K562 (cell line): Measurements from ENCODE around the gene BMPR2. TPM values are rescaled to one million over a fixed set of nuclear protein-coding genes. Genes with fewer than 3 reads are reported as not detected.

Experiments used
- ATAC-seq: fragments of 200-7000 bp; cut with Tn5 transposase; 3 replicates; pipeline ENCODE4 v1.9.1; 2020; ENCODE audit warnings: moderate library complexity
- BruUV-seq: library from RNA; stranded (reverse); fragments of 400-500 nt; replicated peaks from 2 replicates; lab custom pipeline; 2021; lab: Mats Ljungman, UMichigan
- CTCF ChIA-PET: fragments of 300-600 bp; formaldehyde crosslinking; extraction: SDS; loops from one replicate; lab custom pipeline; 2021; ENCODE audit warnings: low intra/inter-chr PET ratio; lab: Yijun Ruan, JAX
- POLR2A ChIA-PET: fragments of 300-600, 350-650 bp; sonication (Branson Sonifier 250); formaldehyde crosslinking; extraction: SDS; loops from one replicate; lab custom pipeline; 2021; ENCODE audit warnings: antibody characterized with exemption, inconsistent platforms; lab: Yijun Ruan, JAX
- DNase-seq, 4 experiments: peaks; one replicate each; pipeline versions ENCODE4 v3.0.0 to v3.0.0-alpha.2; 2011 to 2018; ENCODE audit warnings: low spot score in 3 of 4, mixed read lengths in 3 of 4; ENCODE audit errors: extremely low read depth in 1 of 4
- FAIRE-seq: peaks from 2 replicates; lab custom pipeline; 2011; peaks lifted over from hg19 to GRCh38; lab: Jason Lieb, UNC
- H2AFZ ChIP-seq: 2 replicates; pipeline ENCODE4 v1.6.0; 2011; ENCODE audit warnings: low read depth, low read length, control low read depth, inconsistent platforms
- H3K27ac ChIP-seq: fragments of 200-600 bp; 3 replicates; pipeline ENCODE4 v1.8.0; 2011; ENCODE audit warnings: low read depth, mild to moderate bottlenecking, control low read depth, inconsistent platforms, low read length, moderate library complexity, mixed read lengths; ENCODE audit errors: extremely low read depth
- H3K27me3 ChIP-seq, 2 experiments: fragments of 300-600 bp in 1 of 2; 2 replicates in 1 of 2; 3 replicates in 1 of 2; pipeline versions ENCODE4 v1.6.0 to v1.8.0; 2011; ENCODE audit warnings: inconsistent platforms in 2 of 2, low read length in 2 of 2, mild to moderate bottlenecking in 1 of 2, mixed read lengths in 1 of 2, moderate library complexity in 1 of 2; ENCODE audit not compliant: control insufficient read depth in 2 of 2, insufficient read depth in 2 of 2
- H3K36me3 ChIP-seq: fragments of 300-600 bp; 3 replicates; pipeline ENCODE4 v1.8.0; 2011; ENCODE audit warnings: mild to moderate bottlenecking, low read length, inconsistent platforms; ENCODE audit not compliant: control insufficient read depth, insufficient read depth
- H3K4me1 ChIP-seq, 2 experiments: fragments of 200-600 bp in 1 of 2; replicated peaks in 1 of 2; 2 replicates in 1 of 2; 3 replicates in 1 of 2; pipeline versions ENCODE4 v1.5.1 to v1.8.0; 2011; ENCODE audit warnings: inconsistent platforms in 2 of 2, low read length in 2 of 2, mild to moderate bottlenecking in 1 of 2, mixed read lengths in 1 of 2, moderate library complexity in 1 of 2; ENCODE audit not compliant: control insufficient read depth in 2 of 2, insufficient read depth in 2 of 2
- H3K4me2 ChIP-seq: 2 replicates; pipeline ENCODE4 v1.6.1; 2011; ENCODE audit warnings: low read length, control low read depth, inconsistent platforms, mixed read lengths; ENCODE audit not compliant: insufficient read depth
- H3K4me3 ChIP-seq: fragments of 200-600 bp; sonication (generic), shearing (Covaris generic); 2 replicates; pipeline ENCODE4 v1.5.1; 2016; ENCODE audit warnings: control low read depth, inconsistent platforms
- H3K79me2 ChIP-seq: fragments of 200-600 bp; 3 replicates; pipeline ENCODE4 v1.8.0; 2011; ENCODE audit warnings: low read length, inconsistent platforms; ENCODE audit not compliant: control insufficient read depth, insufficient read depth
- H3K9ac ChIP-seq, 2 experiments: 2 replicates each; pipeline versions ENCODE4 v1.6.0 to v1.6.1; 2011; ENCODE audit warnings: low read depth in 2 of 2, low read length in 2 of 2, control low read depth in 1 of 2, inconsistent platforms in 1 of 2, mild to moderate bottlenecking in 1 of 2, mixed read lengths in 1 of 2; ENCODE audit not compliant: insufficient read depth in 1 of 2
- H3K9me1 ChIP-seq: one replicate; pipeline ENCODE4 v1.6.0; 2011; ENCODE audit warnings: inconsistent platforms, mild to moderate bottlenecking, low read length, moderate library complexity; ENCODE audit not compliant: control insufficient read depth, insufficient read depth
- H3K9me3 ChIP-seq: replicated peaks from 2 replicates; pipeline ENCODE4 v1.5.1; 2011; ENCODE audit warnings: low read depth, low read length, inconsistent platforms; ENCODE audit not compliant: control insufficient read depth, insufficient read depth
- H4K20me1 ChIP-seq: replicated peaks from 2 replicates; pipeline ENCODE4 v1.6.1; 2011; ENCODE audit warnings: low read length, inconsistent platforms, mixed read lengths; ENCODE audit not compliant: control insufficient read depth, insufficient read depth
- CBFA2T3 ChIP-seq: fragments of 450-650 bp; IDR thresholded peaks from 2 replicates; pipeline ENCODE4 v1.6.1; 2017
- HNRNPUL1 ChIP-seq: fragments of 200-400 bp; formaldehyde crosslinking; IDR thresholded peaks from 2 replicates; pipeline ENCODE4 v1.6.1; 2017; ENCODE audit warnings: low read length
- IRF1 ChIP-seq: sonication (generic); formaldehyde crosslinking; IDR thresholded peaks from 2 replicates; pipeline ENCODE4 v1.8.0; 2022; ENCODE audit warnings: missing genetic modification reagents, mild to moderate bottlenecking, borderline replicate concordance
- JUN ChIP-seq, 2 experiments: sonication (generic) in 1 of 2; formaldehyde crosslinking in 1 of 2; IDR thresholded peaks; 2 replicates each; pipeline versions ENCODE4 v1.6.1 to v1.8.0; 2012 to 2022; ENCODE audit warnings: borderline replicate concordance in 2 of 2, mild to moderate bottlenecking in 2 of 2, improper control_type of control experiment in 1 of 2, low read depth in 1 of 2, low read length in 1 of 2, missing genetic modification reagents in 1 of 2
- KLF1 ChIP-seq: fragments of 450-650 bp; IDR thresholded peaks from 2 replicates; pipeline ENCODE4 v1.6.1; 2016; ENCODE audit warnings: missing genetic modification characterization, missing compliant biosample characterization
- KLF10 ChIP-seq: fragments of 250-450 bp; sonication (Bioruptor Pico); IDR thresholded peaks from 2 replicates; pipeline ENCODE4 v1.6.1; 2021; ENCODE audit warnings: matching md5 sums
- NFIC ChIP-seq: fragments of 450-650 bp; IDR thresholded peaks from 2 replicates; pipeline ENCODE4 v1.6.1; 2017; ENCODE audit warnings: mild to moderate bottlenecking, inconsistent platforms
- PYGO2 ChIP-seq: fragments of 450-650 bp; IDR thresholded peaks from 2 replicates; pipeline ENCODE4 v1.6.1; 2016; ENCODE audit warnings: mild to moderate bottlenecking, missing genetic modification characterization, moderate library complexity, missing compliant biosample characterization
- SIRT6 ChIP-seq: IDR thresholded peaks from one replicate; pipeline ENCODE4 v1.6.1; 2012; ENCODE audit warnings: low read depth, mild to moderate bottlenecking, control low read depth, inconsistent platforms, low read length, moderate library complexity
- SPI1 ChIP-seq: IDR thresholded peaks from 2 replicates; pipeline ENCODE4 v1.6.1; 2011; ENCODE audit warnings: low read depth, low read length, control low read depth, borderline replicate concordance
- ZNF134 ChIP-seq: fragments of 250-450 bp; sonication (Bioruptor Pico); conservative IDR thresholded peaks from 2 replicates; pipeline ENCODE4 v1.4.0; 2020
- WGBS: fragments of 100-300 bp; shearing (Covaris generic); methylation state at CpG from one replicate; pipeline ENCODE4 v1.1.6; 2016; ENCODE audit warnings: low coverage, mixed read lengths; ENCODE audit not compliant: insufficient coverage; ENCODE audit errors: missing lambda C conversion rate; 5-methylcytosine and 5-hydroxymethylcytosine counted together
- in situ Hi-C: fragments of 300-500 bp; cut with MboI; formaldehyde crosslinking; loops from 4 replicates; pipeline ENCODE4 v1.15.0; 2018; ENCODE audit warnings: inconsistent platforms, mixed read lengths
- intact Hi-C: fragments of 100-400 bp; cut with micrococcal nuclease; formaldehyde crosslinking; loops from 2 replicates; pipeline ENCODE4 v1.14.2; 2022
- polyA plus RNA-seq, 8 experiments: library from polyadenylated mRNA; depleted of rRNA in 4 of 8; stranded (reverse) in 5 of 8; unstranded in 3 of 8; fragments of >200 nt; fragmentation: Nextera tagmentation in 2 of 8; fragmentation: Illumina TruSeq in 1 of 8; extraction: Ambion mirVana in 2 of 8; extraction: Trizol in 1 of 8; gene quantifications; 2 replicates each; pipeline versions ENCODE4 v1.2.1 to v1.2.3, GENCODE V29; 2011 to 2014; ENCODE audit warnings: inconsistent platforms in 1 of 8, missing spikeins in 1 of 8
- total RNA-seq, 7 experiments: library from RNA; depleted of rRNA in 6 of 7; stranded (reverse); fragments of >200 nt in 6 of 7; fragmentation: Illumina TruSeq in 2 of 7; extraction: Trizol in 2 of 7; gene quantifications; 2 replicates each; pipeline versions ENCODE4 v1.2.1 to v1.2.3, GENCODE V29; 2011 to 2021; ENCODE audit warnings: low replicate concordance in 1 of 7

BMPR2 gene
- total and polyA plus RNA-seq, 9 of the 15 experiments (the other 6 are each of a cell fraction or from before 2014, with no cell fraction given) = 0.73 to 5.0 (median 3.3) TPM

DNA sequence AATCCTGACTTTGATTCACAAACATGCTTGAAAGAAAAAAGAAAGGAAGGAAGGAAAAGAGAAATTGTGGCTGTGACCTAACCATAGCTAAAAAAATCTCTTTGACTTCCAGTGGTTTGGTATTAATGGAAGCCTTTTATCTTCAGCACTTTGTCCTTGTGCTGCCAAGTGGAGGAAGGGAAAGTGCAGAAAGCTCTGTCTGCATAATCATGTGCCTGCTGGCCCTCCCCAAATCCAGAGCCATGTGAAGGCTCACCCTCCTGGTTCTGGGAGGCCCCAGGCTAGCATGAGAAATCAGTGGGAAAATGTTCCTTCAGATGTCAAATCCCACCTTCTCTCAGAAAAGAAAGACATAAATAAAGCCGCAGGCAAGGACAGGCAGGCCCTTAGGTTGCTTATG is 48.3 kb upstream of the BMPR2 start:
- in situ Hi-C loops = no loop called here
- H4K20me1 ChIP-seq = no peaks in the 10 kb centered on the region
- H3K4me1 ChIP-seq = no peaks in the 10 kb centered on the region
- no peak overlapping the region for H3K9ac ChIP-seq
- ChIA-PET POLR2A (no interaction called here), CTCF (no interaction called here)
- intact Hi-C loops = no loop called here
- 100% methylated on average over 1 of the region's 1 CpG for whole genome bisulfite sequencing
- ATAC-seq (no peak), FAIRE-seq (no peak), DNase-seq (no peak)
- BruUV-seq = no TSS peak
- H3K9me1 ChIP-seq = no peaks in the 10 kb centered on the region
- H3K79me2 ChIP-seq = no peaks in the 10 kb centered on the region
- no peaks in the 10 kb centered on the region for H3K36me3 ChIP-seq
- no peaks in the 10 kb centered on the region for H3K27me3 ChIP-seq
- TF ChIP-seq PYGO2 (tag) (no peak), IRF1 (CRISPR knock-in tag) (no peak), JUN (IDR thresholded peaks at IDR 0.05; ENCODE audit: borderline replicate concordance, low read depth, low read length) (no peak), JUN (CRISPR knock-in tag; IDR thresholded peaks at IDR 0.05; ENCODE audit: borderline replicate concordance) (no peak), SPI1 (no peak), NFIC (no peak), KLF1 (tag) (no peak), SIRT6 (no peak), KLF10 (CRISPR knock-in tag) (no peak), CBFA2T3 (no peak), ZNF134 (CRISPR knock-in tag) (no peak), HNRNPUL1 (no peak)
- no peaks in the 10 kb centered on the region for H3K9me3 ChIP-seq
- H2AFZ ChIP-seq = no peak overlapping the region
- no peak overlapping the region for H3K4me2 ChIP-seq
- no peak overlapping the region for H3K27ac ChIP-seq
- no peak overlapping the region for H3K4me3 ChIP-seq
